HG02798 (cell line): ENCODE data around the gene TNIP1.

ENCODE experiments used
- ATAC-seq: cut with Tn5 transposase; IDR thresholded peaks from one replicate; pipeline ENCODE4 v1.9.1; 2021; ENCODE audit warnings: mild to moderate bottlenecking; ENCODE audit not compliant: unreplicated experiment, poor library complexity

Gene TNIP1

GRCh38 chr5:151106043-151106442 is 25.2 kb upstream of the TNIP1 start:
- ATAC-seq: no peak

- ATAC-seq: no peak
Observed at GRCh38 chr5:151105561-151105960, 24.7 kb upstream of the TNIP1 start.

- no peak for ATAC-seq
Observed at GRCh38 chr5:151104795-151105194, 24.0 kb upstream of the TNIP1 start.

GRCh38 chr5:151101746-151102145 is 20.9 kb upstream of the TNIP1 start:
- no peak for ATAC-seq

- ATAC-seq: no peak
Observed at GRCh38 chr5:151101151-151101550, 20.3 kb upstream of the TNIP1 start.

- no peak for ATAC-seq
Observed at GRCh38 chr5:151100681-151101080, 19.8 kb upstream of the TNIP1 start.

GRCh38 chr5:151098768-151099121 is 17.9 kb upstream of the TNIP1 start:
- ATAC-seq: no peak

- peak; percentile 54 for ATAC-seq
Observed at GRCh38 chr5:151097820-151098767, 17.3 kb upstream of the TNIP1 start.

- ATAC-seq: no peak
Observed at GRCh38 chr5:151097061-151097460, 16.2 kb upstream of the TNIP1 start.

- ATAC-seq: no peak
Observed at GRCh38 chr5:151096001-151096373, 15.2 kb upstream of the TNIP1 start.

- no peak for ATAC-seq
Observed at GRCh38 chr5:151095341-151096000, 14.6 kb upstream of the TNIP1 start.

- no peak for ATAC-seq
Observed at GRCh38 chr5:151094852-151095245, 14.0 kb upstream of the TNIP1 start.

GRCh38 chr5:151094030-151094851 is 13.4 kb upstream of the TNIP1 start:
- ATAC-seq: peak; percentile 80

GRCh38 chr5:151093476-151093889 is 12.6 kb upstream of the TNIP1 start:
- ATAC-seq: no peak

GRCh38 chr5:151092762-151093161 is 11.9 kb upstream of the TNIP1 start:
- ATAC-seq: no peak

- no peak for ATAC-seq
Observed at GRCh38 chr5:151089726-151090125, 8.9 kb upstream of the TNIP1 start.

GRCh38 chr5:151088986-151089385 is 8.2 kb upstream of the TNIP1 start:
- no peak for ATAC-seq

- no peak for ATAC-seq
Observed at GRCh38 chr5:151087486-151087885, 6.7 kb upstream of the TNIP1 start.

GRCh38 chr5:151086905-151087360 is 6.1 kb upstream of the TNIP1 start:
- peak; percentile 80 for ATAC-seq

- no peak for ATAC-seq
Observed at GRCh38 chr5:151086192-151086869, 5.5 kb upstream of the TNIP1 start.
